Activated naive CD8-positive, alpha-beta T cell treated with anti-CD3 and anti-CD28 coated beads, Interleukin-2, amount 50 U/mL, for 24 hours (primary cell): ENCODE results near the gene KRT75.

ENCODE experiments used
- ATAC-seq: fragments of 150-1000 bp; cut with Tn5 transposase; one replicate; pipeline ENCODE4 v1.10.0; 2021
- DNase-seq: peaks from one replicate; pipeline ENCODE4 v3.0.0; 2021
- H3K27ac Mint-ChIP-seq: one replicate; pipeline ENCODE4 v1.8.0; 2021; ENCODE audit warnings: mild to moderate bottlenecking, mixed read lengths
- H3K27me3 Mint-ChIP-seq: one replicate; pipeline ENCODE4 v1.8.0; 2021; ENCODE audit warnings: mixed read lengths
- H3K36me3 Mint-ChIP-seq: one replicate; pipeline ENCODE4 v1.8.0; 2021; ENCODE audit warnings: low read depth, mixed read lengths
- H3K4me1 Mint-ChIP-seq: one replicate; pipeline ENCODE4 v1.8.0; 2021; ENCODE audit warnings: mixed read lengths
- H3K4me3 Mint-ChIP-seq: one replicate; pipeline ENCODE4 v1.8.0; 2021; ENCODE audit warnings: mild to moderate bottlenecking, moderate library complexity, mixed read lengths
- H3K9me3 Mint-ChIP-seq: one replicate; pipeline ENCODE4 v1.8.0; 2021; ENCODE audit warnings: mixed read lengths

KRT75 gene

DNA sequence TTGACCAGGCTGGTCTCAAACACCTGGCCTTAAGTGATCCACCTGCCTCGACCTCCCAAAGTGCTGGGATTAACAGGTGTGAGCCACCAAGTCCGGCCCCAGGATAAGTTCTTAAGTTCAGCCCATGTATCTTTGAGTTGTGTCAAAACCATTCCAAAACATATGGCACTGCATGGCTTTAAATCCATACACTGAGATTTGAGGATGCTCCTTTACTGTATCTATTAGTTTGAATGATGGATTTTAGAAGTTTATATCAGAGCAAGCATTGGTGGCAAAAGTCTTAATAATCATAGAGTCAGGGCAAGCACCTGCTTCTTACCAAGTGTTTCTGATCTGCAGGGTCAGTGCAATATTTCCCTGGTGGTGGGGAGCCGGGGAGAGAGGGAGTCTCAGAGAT is 11.7 kb upstream of the KRT75 start:
- no peaks in the 10 kb centered on the region for H3K36me3 Mint-ChIP-seq
- no peak overlapping the region for H3K27ac Mint-ChIP-seq
- H3K4me1 Mint-ChIP-seq: no peaks in the 10 kb centered on the region
- DNase-seq (no peak), ATAC-seq (no peak)
- peaks cover 18% of the 10 kb centered on the region for H3K27me3 Mint-ChIP-seq
- H3K9me3 Mint-ChIP-seq: no peaks in the 10 kb centered on the region
- H3K4me3 Mint-ChIP-seq: no peak overlapping the region

- Mint-ChIP-seq H3K4me3 (no peak overlapping the region), H3K27ac (no peak overlapping the region), H3K36me3 (no peaks in the 10 kb centered on the region), H3K4me1 (no peaks in the 10 kb centered on the region), H3K9me3 (no peaks in the 10 kb centered on the region), H3K27me3 (peaks cover 18% of the 10 kb centered on the region)
- ATAC-seq (no peak), DNase-seq (no peak)
Measured at GRCh38 chr12:52444647-52445595, 10.8 kb upstream of the KRT75 start.

DNA sequence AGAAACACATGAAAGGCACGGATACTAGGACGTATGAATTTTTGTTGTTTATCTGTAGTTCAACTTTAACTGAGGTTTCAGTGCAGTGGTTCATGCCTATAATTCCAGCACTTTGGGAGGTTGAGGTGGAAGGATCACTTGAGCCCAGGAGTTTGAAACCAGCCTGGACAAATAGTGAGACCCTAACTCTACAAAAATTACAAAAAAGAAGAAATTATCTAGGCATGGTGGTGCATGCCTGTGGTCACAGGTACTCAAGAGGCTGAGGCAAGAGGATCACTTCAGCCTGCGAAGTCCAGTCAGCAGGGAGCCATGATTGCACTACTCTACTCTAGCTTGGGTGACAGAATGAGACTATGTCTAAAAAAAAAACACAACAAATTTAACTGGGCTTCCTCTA is 9.8 kb upstream of the KRT75 start:
- H3K9me3 Mint-ChIP-seq: no peaks in the 10 kb centered on the region

DNA sequence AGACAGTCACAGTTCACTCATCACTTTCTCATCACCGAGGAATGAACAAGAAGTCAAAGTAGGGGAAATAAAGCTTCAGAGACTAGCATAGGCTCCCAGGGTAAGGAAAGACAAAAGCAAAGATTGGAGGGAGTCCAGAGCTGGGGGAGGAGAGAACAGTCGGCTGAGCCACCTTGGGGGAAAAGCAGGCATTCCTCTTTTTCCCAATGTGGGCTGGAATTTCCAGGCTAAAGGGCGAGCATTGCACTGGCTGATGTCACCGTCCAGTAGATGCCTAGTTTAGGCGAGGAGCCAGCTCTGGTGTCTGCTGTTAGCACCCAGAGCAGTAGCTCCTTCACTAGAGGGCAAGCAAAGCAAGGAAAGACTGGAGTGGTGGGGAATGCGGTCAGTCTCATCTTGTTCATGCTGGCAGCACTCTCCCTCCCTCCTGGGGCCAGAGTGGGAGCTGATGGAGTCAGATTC is 8.5 kb upstream of the KRT75 start:
- H3K36me3 Mint-ChIP-seq: no peaks in the 10 kb centered on the region
- DNase-seq (no peak), ATAC-seq (no peak)
- H3K9me3 Mint-ChIP-seq: no peaks in the 10 kb centered on the region
- H3K27me3 Mint-ChIP-seq: peaks cover 18% of the 10 kb centered on the region
- no peak overlapping the region for H3K4me3 Mint-ChIP-seq
- H3K4me1 Mint-ChIP-seq: no peaks in the 10 kb centered on the region
- H3K27ac Mint-ChIP-seq: no peak overlapping the region

More for the DNA sequence above, 9.8 kb upstream of the KRT75 start:
- Mint-ChIP-seq H3K27me3 (peaks cover 18% of the 10 kb centered on the region), H3K36me3 (no peaks in the 10 kb centered on the region), H3K4me3 (no peak overlapping the region), H3K27ac (no peak overlapping the region), H3K4me1 (no peaks in the 10 kb centered on the region)
- DNase-seq (no peak), ATAC-seq (no peak)

DNA sequence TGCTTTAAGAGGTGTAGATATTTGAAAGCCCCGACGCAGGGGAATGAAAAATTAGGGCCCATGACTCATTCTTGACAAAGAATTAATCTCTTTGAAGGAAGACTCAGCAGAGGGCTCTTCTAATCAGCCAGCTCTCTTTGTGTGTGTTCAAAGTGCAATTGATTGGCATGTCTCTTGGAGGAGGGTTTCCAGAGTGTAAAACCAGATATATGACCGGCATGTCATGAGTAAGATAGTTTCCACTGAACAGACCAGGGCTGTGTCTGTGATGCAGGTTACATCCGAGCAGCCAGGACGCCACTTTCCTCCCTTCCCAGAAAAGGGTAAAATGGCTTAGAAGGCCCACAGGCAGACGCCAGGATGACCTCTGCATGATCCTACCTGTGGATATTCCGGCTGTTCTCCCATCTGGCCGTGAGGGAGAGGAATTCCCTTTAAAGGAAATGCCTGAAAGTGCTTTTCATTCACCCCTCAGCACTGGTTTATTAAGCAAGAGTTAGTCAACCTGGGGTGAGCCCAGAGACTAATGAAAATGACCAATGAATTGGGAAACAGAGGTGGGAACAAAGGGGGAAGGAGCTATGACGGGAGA is 7.2 kb upstream of the KRT75 start:
- Mint-ChIP-seq H3K4me1 (no peaks in the 10 kb centered on the region), H3K36me3 (no peaks in the 10 kb centered on the region), H3K4me3 (no peak overlapping the region), H3K27me3 (peaks cover 18% of the 10 kb centered on the region), H3K9me3 (no peaks in the 10 kb centered on the region), H3K27ac (no peak overlapping the region)
- DNase-seq (no peak), ATAC-seq (no peak)

DNA sequence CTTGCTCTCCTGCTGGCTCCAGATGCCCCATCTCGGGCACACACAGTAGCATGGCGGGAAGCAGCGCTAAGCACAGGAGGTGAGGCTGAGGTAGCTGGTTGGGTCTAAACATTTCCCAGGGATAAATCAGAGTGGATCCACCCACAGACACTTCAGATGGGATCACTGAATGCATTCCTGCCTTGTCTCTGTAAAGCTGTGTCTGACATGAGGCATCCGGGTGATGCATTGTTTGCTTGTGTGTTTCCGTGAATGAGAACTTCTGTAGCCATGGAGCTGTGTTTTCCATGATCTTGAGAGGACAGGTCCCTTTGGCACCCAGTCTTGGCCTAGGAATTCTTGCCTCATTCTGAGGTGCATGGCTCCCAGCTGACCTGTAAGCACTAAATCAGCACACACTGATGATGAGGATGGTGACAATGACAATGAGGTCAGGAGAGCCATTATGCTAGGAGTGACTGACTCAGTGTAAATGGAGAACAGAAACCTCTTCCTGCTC is 6.7 kb upstream of the KRT75 start:
- H3K9me3 Mint-ChIP-seq: no peaks in the 10 kb centered on the region
- H3K27me3 Mint-ChIP-seq: peaks cover 18% of the 10 kb centered on the region
- ATAC-seq: no peak
- H3K27ac Mint-ChIP-seq: no peak overlapping the region
- H3K4me3 Mint-ChIP-seq: no peak overlapping the region
- no peaks in the 10 kb centered on the region for H3K4me1 Mint-ChIP-seq
- DNase-seq: no peak
- H3K36me3 Mint-ChIP-seq: no peaks in the 10 kb centered on the region

DNA sequence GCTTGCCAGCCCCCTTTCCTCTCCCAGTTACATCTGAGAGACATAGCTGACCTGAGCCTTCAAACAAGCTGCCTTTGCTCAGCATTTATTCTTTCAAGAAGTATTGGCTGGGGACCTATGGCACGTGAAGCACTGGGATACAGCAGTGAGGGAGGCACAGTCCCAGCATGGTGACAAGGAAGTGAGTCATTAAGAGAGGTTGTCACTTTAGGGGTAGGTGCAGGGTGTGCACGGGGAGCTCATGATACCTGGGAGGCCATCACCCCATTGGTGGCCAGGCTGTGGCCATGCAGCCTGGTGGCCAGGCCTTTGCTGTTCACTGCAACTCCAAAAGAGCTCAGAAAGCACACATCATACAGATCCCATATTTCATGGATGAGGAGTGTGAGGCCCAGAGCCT is 5.7 kb upstream of the KRT75 start:
- H3K9me3 Mint-ChIP-seq: no peaks in the 10 kb centered on the region
- DNase-seq: no peak
- H3K4me3 Mint-ChIP-seq: no peak overlapping the region
- no peaks in the 10 kb centered on the region for H3K4me1 Mint-ChIP-seq
- no peak overlapping the region for H3K27ac Mint-ChIP-seq
- peaks cover 17% of the 10 kb centered on the region for H3K27me3 Mint-ChIP-seq
- ATAC-seq: no peak
- H3K36me3 Mint-ChIP-seq: no peaks in the 10 kb centered on the region

DNA sequence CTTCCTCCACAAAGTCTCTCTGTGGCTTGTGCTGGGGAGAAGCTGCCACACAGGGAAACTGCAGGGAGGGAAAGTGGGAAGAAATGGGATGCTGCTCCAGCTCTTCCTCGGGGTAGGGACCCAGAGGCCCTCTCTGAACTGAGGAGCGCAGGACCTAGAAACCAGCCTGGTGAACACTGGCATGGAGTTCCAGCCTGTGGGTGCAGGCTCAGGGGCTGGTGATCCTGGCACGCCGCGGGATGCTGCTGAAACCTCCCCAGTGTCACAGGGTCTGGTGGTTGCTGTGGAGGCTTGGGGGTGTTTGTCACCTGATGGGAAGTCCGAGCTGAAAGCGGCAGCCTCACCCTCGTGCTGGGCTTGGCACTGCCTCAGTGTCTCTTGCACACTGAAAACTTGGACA is 5.2 kb upstream of the KRT75 start:
- H3K36me3 Mint-ChIP-seq: no peaks in the 10 kb centered on the region
- no peak overlapping the region for H3K4me3 Mint-ChIP-seq
- no peak for DNase-seq
- no peaks in the 10 kb centered on the region for H3K4me1 Mint-ChIP-seq
- peaks cover 18% of the 10 kb centered on the region for H3K27me3 Mint-ChIP-seq
- no peak overlapping the region for H3K27ac Mint-ChIP-seq
- H3K9me3 Mint-ChIP-seq: no peaks in the 10 kb centered on the region
- no peak for ATAC-seq

- DNase-seq: no peak
- Mint-ChIP-seq H3K9me3 (no peaks in the 10 kb centered on the region), H3K27me3 (peaks cover 15% of the 10 kb centered on the region), H3K4me1 (no peaks in the 10 kb centered on the region), H3K36me3 (no peaks in the 10 kb centered on the region), H3K4me3 (no peak overlapping the region), H3K27ac (no peak overlapping the region)
- ATAC-seq: no peak
Measured at GRCh38 chr12:52438305-52439301, 4.4 kb upstream of the KRT75 start.

- no peak overlapping the region for H3K4me3 Mint-ChIP-seq
- no peak overlapping the region for H3K27ac Mint-ChIP-seq
- H3K27me3 Mint-ChIP-seq: peaks cover 9% of the 10 kb centered on the region
- DNase-seq (no peak), ATAC-seq (no peak)
- no peaks in the 10 kb centered on the region for H3K4me1 Mint-ChIP-seq
- H3K9me3 Mint-ChIP-seq: no peaks in the 10 kb centered on the region
- no peaks in the 10 kb centered on the region for H3K36me3 Mint-ChIP-seq
Measured at GRCh38 chr12:52437508-52437907, 3.3 kb upstream of the KRT75 start.

GRCh38 chr12:52436828-52437474 is 2.8 kb upstream of the KRT75 start:
- Mint-ChIP-seq H3K27me3 (peaks cover 6% of the 10 kb centered on the region), H3K36me3 (no peaks in the 10 kb centered on the region), H3K4me1 (no peaks in the 10 kb centered on the region), H3K9me3 (no peaks in the 10 kb centered on the region), H3K4me3 (no peak overlapping the region), H3K27ac (no peak overlapping the region)
- ATAC-seq (no peak), DNase-seq (no peak)

GRCh38 chr12:52436000-52436827 is 2.0 kb upstream of the KRT75 start:
- Mint-ChIP-seq H3K27me3 (peaks cover 9% of the 10 kb centered on the region), H3K27ac (no peak overlapping the region)
- no peak for DNase-seq

GRCh38 chr12:52435659-52435999 is 1.5 kb upstream of the KRT75 start:
- Mint-ChIP-seq H3K27ac (no peak overlapping the region), H3K4me3 (no peak overlapping the region), H3K9me3 (no peaks in the 10 kb centered on the region), H3K27me3 (peaks cover 15% of the 10 kb centered on the region), H3K36me3 (no peaks in the 10 kb centered on the region), H3K4me1 (no peaks in the 10 kb centered on the region)
- ATAC-seq: no peak
- DNase-seq: no peak

More at GRCh38 chr12:52436000-52436827, 2.0 kb upstream of the KRT75 start:
- Mint-ChIP-seq H3K9me3 (no peaks in the 10 kb centered on the region), H3K4me3 (no peak overlapping the region), H3K36me3 (no peaks in the 10 kb centered on the region), H3K4me1 (no peaks in the 10 kb centered on the region)
- no peak for ATAC-seq
